DND-41 (cell line): ENCODE results near the gene ABHD4.

ENCODE experiments used
- EZH2 ChIP-seq: IDR thresholded peaks from 3 replicates; pipeline ENCODE4 v1.6.1; 2012; ENCODE audit warnings: borderline replicate concordance, low read depth, mild to moderate bottlenecking, moderate library complexity, low read length, inconsistent platforms; ENCODE audit not compliant: severe bottlenecking
- TF ChIP-seq, protein P1 (sequence below): IDR thresholded peaks from 2 replicates; pipeline ENCODE4 v1.5.1; 2012; ENCODE audit warnings: borderline replicate concordance, low read length, moderate library complexity, mild to moderate bottlenecking; ENCODE audit not compliant: poor library complexity, severe bottlenecking; ENCODE audit errors: extremely low read depth

DNA sequence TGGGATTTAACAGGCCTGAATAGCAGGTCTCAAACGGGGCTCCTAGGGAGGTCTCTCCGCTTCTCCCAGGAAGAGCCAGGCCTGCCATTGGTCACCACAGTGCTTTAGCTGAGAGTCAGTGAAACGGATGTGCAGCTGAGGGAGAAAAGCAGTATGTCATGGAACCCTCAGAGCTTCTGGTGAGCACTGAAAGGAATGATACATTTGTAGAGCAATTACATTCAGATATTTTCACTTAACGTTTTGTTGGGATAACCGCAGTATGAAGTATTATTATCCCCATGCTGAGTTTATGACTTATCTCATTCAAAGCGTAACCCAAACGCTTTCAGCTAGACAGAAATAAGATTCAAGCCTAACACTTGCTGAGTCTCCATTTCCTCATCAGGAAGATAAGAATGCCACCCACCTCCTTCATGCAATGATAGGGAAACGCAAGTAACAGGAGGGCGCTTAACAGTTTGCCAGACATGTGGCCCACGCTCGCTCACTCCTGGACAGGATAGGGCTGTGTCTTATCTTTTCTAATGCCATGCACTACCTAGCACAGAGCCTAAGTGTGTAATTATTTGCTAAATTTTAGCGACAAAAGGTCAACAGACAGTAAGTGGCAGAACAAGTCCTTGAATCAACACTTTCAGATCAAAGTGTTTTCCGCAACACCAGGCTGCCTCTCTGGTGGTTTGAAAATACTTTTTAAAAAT, 37.3 kb upstream of the ABHD4 start:
- TF ChIP-seq, protein P1, sequence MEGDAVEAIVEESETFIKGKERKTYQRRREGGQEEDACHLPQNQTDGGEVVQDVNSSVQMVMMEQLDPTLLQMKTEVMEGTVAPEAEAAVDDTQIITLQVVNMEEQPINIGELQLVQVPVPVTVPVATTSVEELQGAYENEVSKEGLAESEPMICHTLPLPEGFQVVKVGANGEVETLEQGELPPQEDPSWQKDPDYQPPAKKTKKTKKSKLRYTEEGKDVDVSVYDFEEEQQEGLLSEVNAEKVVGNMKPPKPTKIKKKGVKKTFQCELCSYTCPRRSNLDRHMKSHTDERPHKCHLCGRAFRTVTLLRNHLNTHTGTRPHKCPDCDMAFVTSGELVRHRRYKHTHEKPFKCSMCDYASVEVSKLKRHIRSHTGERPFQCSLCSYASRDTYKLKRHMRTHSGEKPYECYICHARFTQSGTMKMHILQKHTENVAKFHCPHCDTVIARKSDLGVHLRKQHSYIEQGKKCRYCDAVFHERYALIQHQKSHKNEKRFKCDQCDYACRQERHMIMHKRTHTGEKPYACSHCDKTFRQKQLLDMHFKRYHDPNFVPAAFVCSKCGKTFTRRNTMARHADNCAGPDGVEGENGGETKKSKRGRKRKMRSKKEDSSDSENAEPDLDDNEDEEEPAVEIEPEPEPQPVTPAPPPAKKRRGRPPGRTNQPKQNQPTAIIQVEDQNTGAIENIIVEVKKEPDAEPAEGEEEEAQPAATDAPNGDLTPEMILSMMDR = no peak
- no peak for TF ChIP-seq EZH2
